Measurements from ENCODE around the gene NRARP. TPM values are rescaled to one million over a fixed set of nuclear protein-coding genes. Genes with fewer than 3 reads are reported as not detected.

The NRARP gene
- total and polyA plus RNA-seq, 2 of the 13 experiments (the other 11 are each of a cell fraction or from before 2014, with no cell fraction given): 0.22 to 0.46 TPM

- TF ChIP-seq, protein P1, sequence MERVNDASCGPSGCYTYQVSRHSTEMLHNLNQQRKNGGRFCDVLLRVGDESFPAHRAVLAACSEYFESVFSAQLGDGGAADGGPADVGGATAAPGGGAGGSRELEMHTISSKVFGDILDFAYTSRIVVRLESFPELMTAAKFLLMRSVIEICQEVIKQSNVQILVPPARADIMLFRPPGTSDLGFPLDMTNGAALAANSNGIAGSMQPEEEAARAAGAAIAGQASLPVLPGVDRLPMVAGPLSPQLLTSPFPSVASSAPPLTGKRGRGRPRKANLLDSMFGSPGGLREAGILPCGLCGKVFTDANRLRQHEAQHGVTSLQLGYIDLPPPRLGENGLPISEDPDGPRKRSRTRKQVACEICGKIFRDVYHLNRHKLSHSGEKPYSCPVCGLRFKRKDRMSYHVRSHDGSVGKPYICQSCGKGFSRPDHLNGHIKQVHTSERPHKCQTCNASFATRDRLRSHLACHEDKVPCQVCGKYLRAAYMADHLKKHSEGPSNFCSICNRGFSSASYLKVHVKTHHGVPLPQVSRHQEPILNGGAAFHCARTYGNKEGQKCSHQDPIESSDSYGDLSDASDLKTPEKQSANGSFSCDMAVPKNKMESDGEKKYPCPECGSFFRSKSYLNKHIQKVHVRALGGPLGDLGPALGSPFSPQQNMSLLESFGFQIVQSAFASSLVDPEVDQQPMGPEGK (CRISPR knock-in tag; IDR thresholded peaks at IDR 0.05): 0 out of 2 replicates have a peak, but pooled peaks have one; percentile 32
- no peak for TF ChIP-seq ZNF136 (CRISPR knock-in tag; IDR thresholded peaks at IDR 0.05; ENCODE audit: low read depth)
- TF ChIP-seq HIVEP1 (CRISPR knock-in tag; IDR thresholded peaks at IDR 0.05): no peak
Observed at GRCh38 chr9:137308057-137308619, 6.1 kb upstream of the NRARP start (continued).

DNA sequence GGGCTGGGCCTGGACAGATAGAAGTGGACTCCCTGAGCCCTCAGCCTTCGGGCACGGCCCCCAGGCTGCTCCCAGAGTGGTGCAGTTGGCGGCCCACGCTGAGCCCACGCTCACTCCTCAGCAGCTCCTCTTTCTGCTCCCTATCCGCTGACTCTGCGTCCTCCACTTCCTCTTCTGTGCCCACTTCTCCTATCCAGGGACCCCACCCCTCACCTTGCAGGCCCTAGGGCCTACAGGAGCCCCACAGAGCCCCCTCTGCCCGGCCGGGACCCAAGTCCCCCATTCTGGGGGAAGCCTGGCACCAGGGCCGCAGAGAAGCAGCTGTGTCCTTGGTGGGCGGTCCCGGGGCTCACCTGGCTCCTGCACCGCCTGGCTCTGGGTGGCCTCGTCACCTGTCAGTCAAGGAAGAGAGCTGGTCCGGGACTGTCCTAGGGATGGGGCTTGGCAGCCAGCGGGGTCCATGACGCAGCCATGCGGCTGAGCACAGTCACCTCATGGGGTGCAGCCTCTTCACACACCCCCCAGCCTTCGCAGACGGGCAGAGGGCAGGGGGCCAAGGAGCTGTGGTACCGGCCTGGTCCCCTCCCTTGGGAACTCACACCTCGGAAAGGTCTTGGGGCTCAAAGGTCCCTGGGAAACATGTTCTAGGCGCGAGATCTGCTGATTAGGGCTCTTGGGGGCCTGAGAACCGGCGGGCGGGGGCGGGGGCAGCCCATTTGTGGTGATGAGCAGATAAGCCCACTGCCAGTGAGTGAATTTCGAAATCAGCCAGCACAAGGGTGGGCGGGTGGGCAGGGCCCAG is 5.4 kb upstream of the NRARP start:
- H3K27me3 ChIP-seq (ENCODE audit: control insufficient read depth in 1 of 2, insufficient read depth in 2 of 2, low read length in 2 of 2): peaks cover 20 to 71% of the 10 kb centered on the region in 2 experiments
- H3K4me2 ChIP-seq (ENCODE audit: low read depth, low read length): peak overlapping the region; percentile 51
- intact Hi-C loops (cut with micrococcal nuclease; ENCODE audit: unreplicated experiment) (loop anchor here (10.0 kb wide), 1 partner anchor 97 kb away; no protein-coding TSS in a partner anchor), in situ Hi-C loops (cut with HindIII; ENCODE audit: extremely low pct_ligation_motif_present, low pct_unique_long_range_greater_than_20kb) (no loop called here)
- ATAC-seq (peak; percentile 15; the same call in 2 of the 3 replicates), FAIRE-seq (no peak), DNase-seq (ENCODE audit: low spot score) (no peak)
- ChIA-PET POLR2A (interaction anchor here (0.8 to 1.3 kb wide), 2 partner anchors 11 to 67 kb away, joined by 3 to 4 read pairs; partner anchors contain the start of gene TUBB4B), CTCF (ENCODE audit: low intra/inter-chr PET ratio, low total read pairs) (no interaction called here)
- no peaks in the 10 kb centered on the region for H3K79me2 ChIP-seq (ENCODE audit: insufficient read depth, low read length)
- no peak overlapping the region for H3K9ac ChIP-seq (ENCODE audit: insufficient read depth, low read depth, low read length)
- H3K36me3 ChIP-seq (replicated peaks in 1 of 2; ENCODE audit: control insufficient read depth in 1 of 2, insufficient read depth in 2 of 2, low read length in 2 of 2): no peaks in the 10 kb centered on the region
- WGBS (ENCODE audit: low lambda C conversion rate): 27% methylated on average over 5 of the region's 30 CpGs
- no peaks in the 10 kb centered on the region for H3K9me3 ChIP-seq (ENCODE audit: low read length)
- H2AFZ ChIP-seq (ENCODE audit: low read length): no peak overlapping the region
- peaks cover 55% of the 10 kb centered on the region for H3K4me1 ChIP-seq (ENCODE audit: insufficient read depth, low read length)
- H3K4me3 ChIP-seq (replicated peaks in 1 of 3; ENCODE audit: insufficient read depth in 1 of 3, low read depth in 2 of 3, low read length in 3 of 3): peak overlapping the region in 2 of 3 experiments; percentile 28 to 49; a peak in 3 of 6 replicates
- no peaks in the 10 kb centered on the region for H4K20me1 ChIP-seq (ENCODE audit: insufficient read depth, low read length)
- BruUV-seq (replicated peaks): no TSS peak
- H3K27ac ChIP-seq (ENCODE audit: extremely low read length, insufficient read depth, low read length): no peak overlapping the region
- TF ChIP-seq TFAP4 (IDR thresholded peaks at IDR 0.05; ENCODE audit: borderline replicate concordance, low read depth): peak; percentile 51; the same call in 1 of the 2 replicates
- TF ChIP-seq, protein P1 (CRISPR knock-in tag; IDR thresholded peaks at IDR 0.05): 0 out of 2 replicates have a peak, but pooled peaks have one; percentile 18
- TF ChIP-seq CCDC6 (CRISPR knock-in tag; IDR thresholded peaks at IDR 0.05): no peak
- TF ChIP-seq NFYB (CRISPR knock-in tag; IDR thresholded peaks at IDR 0.05): peak; percentile 69
- peak; percentile 32 for TF ChIP-seq HNRNPLL (IDR thresholded peaks at IDR 0.05; ENCODE audit: low read depth, low read length, poor library complexity, severe bottlenecking)
- peak; percentile 72 for TF ChIP-seq SP2 (CRISPR knock-in tag; IDR thresholded peaks at IDR 0.05)
- peak; percentile 32; the same call in 1 of the 2 replicates for TF ChIP-seq ZFP91 (CRISPR knock-in tag; IDR thresholded peaks at IDR 0.05; ENCODE audit: borderline replicate concordance)
- no peak for TF ChIP-seq PPARG (CRISPR knock-in tag; conservative IDR thresholded peaks at IDR 0.05)
- peak; percentile 53 for TF ChIP-seq NFYC (CRISPR knock-in tag; IDR thresholded peaks at IDR 0.05)
- no peak for TF ChIP-seq PAF1 (CRISPR knock-in tag; IDR thresholded peaks at IDR 0.05)
